Measurements from ENCODE around the gene CFI.

CFI gene

DNA sequence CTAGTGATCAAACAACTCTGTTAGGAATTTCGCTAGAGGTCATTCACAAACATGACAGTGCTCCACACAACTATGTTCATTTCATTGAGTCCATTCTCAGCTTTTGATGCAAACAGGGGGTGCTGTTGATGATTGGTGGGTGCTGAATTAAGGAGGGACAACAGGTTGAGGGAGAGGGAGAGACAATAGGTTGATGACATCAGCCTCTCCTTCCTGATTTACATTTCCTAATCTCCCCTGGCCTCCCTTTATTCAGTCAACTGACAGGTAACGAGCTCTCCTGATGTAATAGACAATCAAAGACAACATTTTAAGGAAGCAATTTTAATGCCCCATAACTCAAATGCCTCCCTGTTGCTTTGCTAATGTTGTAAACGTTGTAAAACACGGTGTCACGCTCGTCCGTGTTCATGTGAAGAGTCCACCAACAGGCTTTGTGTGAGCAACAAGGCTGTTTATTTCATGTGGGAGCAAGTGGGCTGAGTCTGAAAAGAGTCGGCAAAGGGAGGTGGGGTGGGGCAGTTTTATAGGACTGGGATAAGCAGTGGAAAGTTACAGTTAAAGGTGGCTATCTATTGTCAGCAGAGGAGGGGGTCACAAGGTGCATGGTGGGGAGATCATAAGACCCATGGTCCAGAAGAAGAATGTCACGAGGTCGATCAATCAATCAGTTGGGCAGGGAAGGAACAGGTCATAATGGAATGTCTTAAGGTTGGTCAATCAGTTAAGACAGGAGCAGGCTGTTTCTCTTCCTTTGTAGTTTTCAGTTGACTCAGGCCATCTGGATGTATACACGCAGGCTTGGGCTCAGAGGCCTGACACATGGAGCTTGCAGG lies 9.0 kb upstream of the CFI start:
- Histone ChIP-seq H3K79me1 (ENCODE audit: low read depth, low read length) (peaks cover 1% of the 10 kb centered on the region), H3K4me1 (ENCODE audit: control insufficient read depth in 2 of 2, insufficient read depth in 1 of 2, low read depth in 1 of 2, low read length in 2 of 2) (peaks cover 0 to 5% of the 10 kb centered on the region in 2 donors), H3K27me3 (ENCODE audit: control insufficient read depth in 3 of 3, insufficient read depth in 3 of 3, low read depth in 1 of 3, low read length in 3 of 3) (no peaks in the 10 kb centered on the region), H3K4ac (ENCODE audit: low read length) (no peak overlapping the region), H2AFZ (ENCODE audit: low read length) (no peak overlapping the region), H4K8ac (ENCODE audit: low read depth, low read length) (no peak overlapping the region), H2BK120ac (ENCODE audit: low read depth, low read length) (no peak overlapping the region), H3K14ac (ENCODE audit: low read length) (no peak overlapping the region), H3K27ac (replicated peaks; ENCODE audit: low read length) (no peak overlapping the region), H3K9me3 (replicated peaks in 1 of 2; ENCODE audit: control insufficient read depth in 2 of 2, insufficient read depth in 1 of 2, low read depth in 1 of 2, low read length in 2 of 2) (peaks cover 0 to 2% of the 10 kb centered on the region in 2 donors), H3K23ac (ENCODE audit: low read depth, low read length, poor library complexity) (no peak overlapping the region), H3K36me3 (replicated peaks in 1 of 2; ENCODE audit: control insufficient read depth in 2 of 2, insufficient read depth in 2 of 2, low read length in 2 of 2) (no peaks in the 10 kb centered on the region), H2BK15ac (ENCODE audit: low read length) (no peak overlapping the region), H3K9ac (ENCODE audit: low read depth, low read length, poor library complexity) (no peak overlapping the region), H2AK5ac (ENCODE audit: low read depth, low read length) (no peak overlapping the region), H3K18ac (ENCODE audit: low read length) (no peak overlapping the region), H3K4me3 (ENCODE audit: low read length in 2 of 2) (no peak overlapping the region), H4K91ac (ENCODE audit: low read depth, low read length, poor library complexity) (no peak overlapping the region), H2BK12ac (ENCODE audit: low read length) (no peak overlapping the region), H3K4me2 (ENCODE audit: insufficient read depth, low read length, poor library complexity, severe bottlenecking) (no peak overlapping the region), H2BK5ac (ENCODE audit: low read length) (no peak overlapping the region)
- DNase-seq (ENCODE audit: low spot score), result no peak
- WGBS, 2 donors (ENCODE audit: extremely low coverage in 2 of 2, insufficient read length in 2 of 2, insufficient replicate concordance in 1 of 2), result no CpG with 5 or more reads among the region's 11 CpGs

DNA sequence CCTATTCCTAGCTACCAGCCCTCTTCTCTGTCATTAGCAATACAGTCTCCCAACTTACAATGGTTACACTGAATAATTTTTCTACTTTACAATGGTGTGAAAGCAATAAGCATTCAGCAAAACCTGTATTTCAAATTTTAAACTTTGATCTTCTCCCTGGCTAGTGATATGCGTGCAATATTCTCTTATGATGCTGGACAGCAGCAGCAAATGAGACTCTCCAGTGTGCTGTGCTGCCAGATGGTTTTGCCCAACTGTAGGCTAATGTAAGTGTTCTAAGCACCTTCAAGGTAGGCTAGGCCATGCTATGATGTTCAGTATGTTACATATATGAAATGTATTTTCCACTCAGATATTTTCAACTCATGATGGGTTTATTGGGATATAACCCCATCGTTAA lies 7.9 kb upstream of the CFI start:
- Histone ChIP-seq H3K4ac (ENCODE audit: low read length) (no peak overlapping the region), H3K27me3 (ENCODE audit: control insufficient read depth in 3 of 3, insufficient read depth in 3 of 3, low read depth in 1 of 3, low read length in 3 of 3) (no peaks in the 10 kb centered on the region), H2BK120ac (ENCODE audit: low read depth, low read length) (no peak overlapping the region), H3K9me3 (replicated peaks in 1 of 2; ENCODE audit: control insufficient read depth in 2 of 2, insufficient read depth in 1 of 2, low read depth in 1 of 2, low read length in 2 of 2) (peaks cover 0 to 2% of the 10 kb centered on the region in 2 donors), H3K4me3 (ENCODE audit: low read length in 2 of 2) (no peak overlapping the region), H4K91ac (ENCODE audit: low read depth, low read length, poor library complexity) (no peak overlapping the region), H3K36me3 (replicated peaks in 1 of 2; ENCODE audit: control insufficient read depth in 2 of 2, insufficient read depth in 2 of 2, low read length in 2 of 2) (no peaks in the 10 kb centered on the region), H3K9ac (ENCODE audit: low read depth, low read length, poor library complexity) (no peak overlapping the region), H4K8ac (ENCODE audit: low read depth, low read length) (no peak overlapping the region), H3K4me2 (ENCODE audit: insufficient read depth, low read length, poor library complexity, severe bottlenecking) (no peak overlapping the region), H2BK5ac (ENCODE audit: low read length) (no peak overlapping the region), H3K27ac (replicated peaks; ENCODE audit: low read length) (no peak overlapping the region), H2BK12ac (ENCODE audit: low read length) (no peak overlapping the region), H3K18ac (ENCODE audit: low read length) (no peak overlapping the region), H3K23ac (ENCODE audit: low read depth, low read length, poor library complexity) (no peak overlapping the region), H2AFZ (ENCODE audit: low read length) (no peak overlapping the region), H2BK15ac (ENCODE audit: low read length) (no peak overlapping the region), H3K79me1 (ENCODE audit: low read depth, low read length) (no peaks in the 10 kb centered on the region), H2AK5ac (ENCODE audit: low read depth, low read length) (no peak overlapping the region), H3K14ac (ENCODE audit: low read length) (no peak overlapping the region), H3K4me1 (ENCODE audit: control insufficient read depth in 2 of 2, insufficient read depth in 1 of 2, low read depth in 1 of 2, low read length in 2 of 2) (peaks cover 0 to 5% of the 10 kb centered on the region in 2 donors)
- no CpG with 5 or more reads among the region's 2 CpGs for WGBS, 2 donors (ENCODE audit: extremely low coverage in 2 of 2, insufficient read length in 2 of 2, insufficient replicate concordance in 1 of 2)
- no peak for DNase-seq (ENCODE audit: low spot score)

- no peak overlapping the region for H2AFZ ChIP-seq (ENCODE audit: low read length)
- H4K8ac ChIP-seq (ENCODE audit: low read depth, low read length), result no peak overlapping the region
- no peak overlapping the region for H2BK12ac ChIP-seq (ENCODE audit: low read length)
- no peak overlapping the region for H3K18ac ChIP-seq (ENCODE audit: low read length)
- no peak overlapping the region for H3K27ac ChIP-seq (replicated peaks; ENCODE audit: low read length)
- no peak overlapping the region for H2BK5ac ChIP-seq (ENCODE audit: low read length)
- H3K4me1 ChIP-seq (ENCODE audit: control insufficient read depth in 2 of 2, insufficient read depth in 1 of 2, low read depth in 1 of 2, low read length in 2 of 2), result no peaks in the 10 kb centered on the region
- no peak overlapping the region for H3K14ac ChIP-seq (ENCODE audit: low read length)
- H3K4me2 ChIP-seq (ENCODE audit: insufficient read depth, low read length, poor library complexity, severe bottlenecking), result no peak overlapping the region
- no peak overlapping the region for H4K91ac ChIP-seq (ENCODE audit: low read depth, low read length, poor library complexity)
- H3K23ac ChIP-seq (ENCODE audit: low read depth, low read length, poor library complexity), result no peak overlapping the region
- H2AK5ac ChIP-seq (ENCODE audit: low read depth, low read length), result no peak overlapping the region
- H3K79me1 ChIP-seq (ENCODE audit: low read depth, low read length), result no peaks in the 10 kb centered on the region
- H2BK120ac ChIP-seq (ENCODE audit: low read depth, low read length), result no peak overlapping the region
- H3K36me3 ChIP-seq (replicated peaks in 1 of 2; ENCODE audit: control insufficient read depth in 2 of 2, insufficient read depth in 2 of 2, low read length in 2 of 2), result no peaks in the 10 kb centered on the region
- H3K9me3 ChIP-seq (replicated peaks in 1 of 2; ENCODE audit: control insufficient read depth in 2 of 2, insufficient read depth in 1 of 2, low read depth in 1 of 2, low read length in 2 of 2), result peaks cover 0 to 2% of the 10 kb centered on the region in 2 donors
- DNase-seq (ENCODE audit: low spot score), result peak; percentile 45
- H3K4me3 ChIP-seq (ENCODE audit: low read length in 2 of 2), result no peak overlapping the region
- no CpG with 5 or more reads among the region's 4 CpGs for WGBS, 2 donors (ENCODE audit: extremely low coverage in 2 of 2, insufficient read length in 2 of 2, insufficient replicate concordance in 1 of 2)
- no peak overlapping the region for H3K9ac ChIP-seq (ENCODE audit: low read depth, low read length, poor library complexity)
- H3K4ac ChIP-seq (ENCODE audit: low read length), result no peak overlapping the region
- no peak overlapping the region for H2BK15ac ChIP-seq (ENCODE audit: low read length)
- peaks cover 0 to 3% (median 0%) of the 10 kb centered on the region in 3 experiments for H3K27me3 ChIP-seq (ENCODE audit: control insufficient read depth in 3 of 3, insufficient read depth in 3 of 3, low read depth in 1 of 3, low read length in 3 of 3)
Observed at GRCh38 chr4:109803924-109804571, 2.2 kb upstream of the CFI start.

- Histone ChIP-seq H3K27me3 (ENCODE audit: control insufficient read depth in 3 of 3, insufficient read depth in 3 of 3, low read depth in 1 of 3, low read length in 3 of 3) (peaks cover 0 to 8% (median 0%) of the 10 kb centered on the region in 3 experiments), H4K8ac (ENCODE audit: low read depth, low read length) (no peak overlapping the region), H2BK12ac (ENCODE audit: low read length) (no peak overlapping the region), H3K79me1 (ENCODE audit: low read depth, low read length) (no peaks in the 10 kb centered on the region), H2BK5ac (ENCODE audit: low read length) (no peak overlapping the region), H3K4me2 (ENCODE audit: insufficient read depth, low read length, poor library complexity, severe bottlenecking) (no peak overlapping the region), H2BK15ac (ENCODE audit: low read length) (no peak overlapping the region), H3K9me3 (replicated peaks in 1 of 2; ENCODE audit: control insufficient read depth in 2 of 2, insufficient read depth in 1 of 2, low read depth in 1 of 2, low read length in 2 of 2) (no peaks in the 10 kb centered on the region), H3K27ac (replicated peaks; ENCODE audit: low read length) (no peak overlapping the region), H3K18ac (ENCODE audit: low read length) (no peak overlapping the region), H3K4me3 (ENCODE audit: low read length in 2 of 2) (no peak overlapping the region), H3K14ac (ENCODE audit: low read length) (no peak overlapping the region), H2BK120ac (ENCODE audit: low read depth, low read length) (no peak overlapping the region), H3K4me1 (ENCODE audit: control insufficient read depth in 2 of 2, insufficient read depth in 1 of 2, low read depth in 1 of 2, low read length in 2 of 2) (no peaks in the 10 kb centered on the region), H2AK5ac (ENCODE audit: low read depth, low read length) (no peak overlapping the region), H2AFZ (ENCODE audit: low read length) (no peak overlapping the region), H3K4ac (ENCODE audit: low read length) (no peak overlapping the region), H3K36me3 (replicated peaks in 1 of 2; ENCODE audit: control insufficient read depth in 2 of 2, insufficient read depth in 2 of 2, low read length in 2 of 2) (no peaks in the 10 kb centered on the region), H4K91ac (ENCODE audit: low read depth, low read length, poor library complexity) (no peak overlapping the region), H3K23ac (ENCODE audit: low read depth, low read length, poor library complexity) (no peak overlapping the region), H3K9ac (ENCODE audit: low read depth, low read length, poor library complexity) (no peak overlapping the region)
- DNase-seq (ENCODE audit: low spot score), result no peak
- WGBS, 2 donors (ENCODE audit: extremely low coverage in 2 of 2, insufficient read length in 2 of 2, insufficient replicate concordance in 1 of 2), result no CpG with 5 or more reads among the region's 4 CpGs
Observed at GRCh38 chr4:109801099-109801789, 555 bp downstream of the CFI start.

Data from neuronal stem cell (in vitro differentiated cells).